ENCODE measurements around the gene UCKL1. TPM values are rescaled to one million over a fixed set of nuclear protein-coding genes. Genes with fewer than 3 reads are reported as not detected.

Gene UCKL1
- total RNA-seq, 1 donor from 2014 or later = 33.4 TPM

GRCh38 chr20:63913768-63914167, 42.4 kb downstream of the UCKL1 start:
- H3K4me1 Mint-ChIP-seq (ENCODE audit: low read depth, unreplicated experiment) = peaks cover 22% of the 10 kb centered on the region
- H3K36me3 ChIP-seq (ENCODE audit: insufficient read depth, low read length) = no peaks in the 10 kb centered on the region
- H4K20me1 ChIP-seq (ENCODE audit: insufficient read depth, low read length) = peaks cover 79% of the 10 kb centered on the region
- no peak for FAIRE-seq
- no peak overlapping the region for H2AFZ ChIP-seq (ENCODE audit: low read depth, low read length)
- peaks cover 7% of the 10 kb centered on the region for H3K4me1 ChIP-seq (ENCODE audit: insufficient read depth, low read length)
- H3K27me3 Mint-ChIP-seq (ENCODE audit: low read depth, unreplicated experiment) = no peaks in the 10 kb centered on the region
- H3K27me3 ChIP-seq (ENCODE audit: insufficient read depth, low read length) = no peaks in the 10 kb centered on the region
- H3K9me3 Mint-ChIP-seq (ENCODE audit: unreplicated experiment) = peaks cover 5% of the 10 kb centered on the region
- DNase-seq (ENCODE audit: low read depth) = no peak
- H3K36me3 Mint-ChIP-seq (ENCODE audit: low read depth, unreplicated experiment) = peaks cover 21% of the 10 kb centered on the region
- H3K27ac ChIP-seq (ENCODE audit: low read depth, low read length) = no peak overlapping the region
- H3K4me3 Mint-ChIP-seq (ENCODE audit: unreplicated experiment) = no peak overlapping the region
- H3K79me2 ChIP-seq (ENCODE audit: insufficient read depth, low read length) = peaks cover 96% of the 10 kb centered on the region
- TF ChIP-seq EZH2 (IDR thresholded peaks at IDR 0.05; ENCODE audit: insufficient read depth, low read length) = no peak
- TF ChIP-seq, protein P1, sequence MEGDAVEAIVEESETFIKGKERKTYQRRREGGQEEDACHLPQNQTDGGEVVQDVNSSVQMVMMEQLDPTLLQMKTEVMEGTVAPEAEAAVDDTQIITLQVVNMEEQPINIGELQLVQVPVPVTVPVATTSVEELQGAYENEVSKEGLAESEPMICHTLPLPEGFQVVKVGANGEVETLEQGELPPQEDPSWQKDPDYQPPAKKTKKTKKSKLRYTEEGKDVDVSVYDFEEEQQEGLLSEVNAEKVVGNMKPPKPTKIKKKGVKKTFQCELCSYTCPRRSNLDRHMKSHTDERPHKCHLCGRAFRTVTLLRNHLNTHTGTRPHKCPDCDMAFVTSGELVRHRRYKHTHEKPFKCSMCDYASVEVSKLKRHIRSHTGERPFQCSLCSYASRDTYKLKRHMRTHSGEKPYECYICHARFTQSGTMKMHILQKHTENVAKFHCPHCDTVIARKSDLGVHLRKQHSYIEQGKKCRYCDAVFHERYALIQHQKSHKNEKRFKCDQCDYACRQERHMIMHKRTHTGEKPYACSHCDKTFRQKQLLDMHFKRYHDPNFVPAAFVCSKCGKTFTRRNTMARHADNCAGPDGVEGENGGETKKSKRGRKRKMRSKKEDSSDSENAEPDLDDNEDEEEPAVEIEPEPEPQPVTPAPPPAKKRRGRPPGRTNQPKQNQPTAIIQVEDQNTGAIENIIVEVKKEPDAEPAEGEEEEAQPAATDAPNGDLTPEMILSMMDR (IDR thresholded peaks at IDR 0.05; ENCODE audit: insufficient read depth, low read depth, low read length) = no peak
- H3K4me2 ChIP-seq (ENCODE audit: low read length) = no peak overlapping the region
- H3K27ac Mint-ChIP-seq (ENCODE audit: unreplicated experiment) = no peak overlapping the region
- H3K9me3 ChIP-seq (ENCODE audit: insufficient read depth, low read depth, low read length) = no peaks in the 10 kb centered on the region
- no peak overlapping the region for H3K9ac ChIP-seq (ENCODE audit: low read length)
- H3K4me3 ChIP-seq (ENCODE audit: insufficient read depth, low read depth, low read length) = no peak overlapping the region

- H3K4me3 Mint-ChIP-seq (ENCODE audit: unreplicated experiment) = peak overlapping the region; percentile 58
- H3K9me3 Mint-ChIP-seq (ENCODE audit: unreplicated experiment) = peaks cover 3% of the 10 kb centered on the region
- peak overlapping the region; percentile 64 for H3K4me2 ChIP-seq (ENCODE audit: low read length)
- no peak for FAIRE-seq
- H3K27ac ChIP-seq (ENCODE audit: low read depth, low read length) = no peak overlapping the region
- H4K20me1 ChIP-seq (ENCODE audit: insufficient read depth, low read length) = peaks cover 92% of the 10 kb centered on the region
- peaks cover 7% of the 10 kb centered on the region for H3K4me1 ChIP-seq (ENCODE audit: insufficient read depth, low read length)
- peaks cover 10% of the 10 kb centered on the region for H3K36me3 Mint-ChIP-seq (ENCODE audit: low read depth, unreplicated experiment)
- H3K27me3 Mint-ChIP-seq (ENCODE audit: low read depth, unreplicated experiment) = no peaks in the 10 kb centered on the region
- H3K4me1 Mint-ChIP-seq (ENCODE audit: low read depth, unreplicated experiment) = peaks cover 20% of the 10 kb centered on the region
- no peaks in the 10 kb centered on the region for H3K9me3 ChIP-seq (ENCODE audit: insufficient read depth, low read depth, low read length)
- no peak overlapping the region for H2AFZ ChIP-seq (ENCODE audit: low read depth, low read length)
- H3K36me3 ChIP-seq (ENCODE audit: insufficient read depth, low read length) = no peaks in the 10 kb centered on the region
- no peak overlapping the region for H3K4me3 ChIP-seq (ENCODE audit: insufficient read depth, low read depth, low read length)
- peak overlapping the region; percentile 11 for H3K9ac ChIP-seq (ENCODE audit: low read length)
- no peaks in the 10 kb centered on the region for H3K27me3 ChIP-seq (ENCODE audit: insufficient read depth, low read length)
- no peak for TF ChIP-seq EZH2 (IDR thresholded peaks at IDR 0.05; ENCODE audit: insufficient read depth, low read length)
- TF ChIP-seq, protein P1 (IDR thresholded peaks at IDR 0.05; ENCODE audit: insufficient read depth, low read depth, low read length) = no peak
- H3K79me2 ChIP-seq (ENCODE audit: insufficient read depth, low read length) = peaks cover 96% of the 10 kb centered on the region
- no peak overlapping the region for H3K27ac Mint-ChIP-seq (ENCODE audit: unreplicated experiment)
- peak; percentile 44 for DNase-seq (ENCODE audit: low read depth)
Measured at GRCh38 chr20:63911176-63911575, 45.0 kb downstream of the UCKL1 start.

- no peaks in the 10 kb centered on the region for H3K9me3 Mint-ChIP-seq (ENCODE audit: unreplicated experiment)
- DNase-seq (ENCODE audit: low read depth) (no peak), FAIRE-seq (no peak)
- no peak overlapping the region for H3K27ac Mint-ChIP-seq (ENCODE audit: unreplicated experiment)
- no peaks in the 10 kb centered on the region for H3K36me3 Mint-ChIP-seq (ENCODE audit: low read depth, unreplicated experiment)
- H3K27me3 Mint-ChIP-seq (ENCODE audit: low read depth, unreplicated experiment) = no peaks in the 10 kb centered on the region
- peaks cover 94% of the 10 kb centered on the region for H4K20me1 ChIP-seq (ENCODE audit: insufficient read depth, low read length)
- no peaks in the 10 kb centered on the region for H3K9me3 ChIP-seq (ENCODE audit: insufficient read depth, low read depth, low read length)
- no peak overlapping the region for H3K4me3 Mint-ChIP-seq (ENCODE audit: unreplicated experiment)
- no peaks in the 10 kb centered on the region for H3K36me3 ChIP-seq (ENCODE audit: insufficient read depth, low read length)
- peaks cover 11% of the 10 kb centered on the region for H3K4me1 ChIP-seq (ENCODE audit: insufficient read depth, low read length)
- H3K4me3 ChIP-seq (ENCODE audit: insufficient read depth, low read depth, low read length) = no peak overlapping the region
- TF ChIP-seq, protein P1 (IDR thresholded peaks at IDR 0.05; ENCODE audit: insufficient read depth, low read depth, low read length) = no peak
- TF ChIP-seq EZH2 (IDR thresholded peaks at IDR 0.05; ENCODE audit: insufficient read depth, low read length) = no peak
- H3K9ac ChIP-seq (ENCODE audit: low read length) = no peak overlapping the region
- H3K27me3 ChIP-seq (ENCODE audit: insufficient read depth, low read length) = no peaks in the 10 kb centered on the region
- no peak overlapping the region for H2AFZ ChIP-seq (ENCODE audit: low read depth, low read length)
- H3K4me1 Mint-ChIP-seq (ENCODE audit: low read depth, unreplicated experiment) = peaks cover 27% of the 10 kb centered on the region
- H3K4me2 ChIP-seq (ENCODE audit: low read length) = no peak overlapping the region
- H3K27ac ChIP-seq (ENCODE audit: low read depth, low read length) = no peak overlapping the region
- H3K79me2 ChIP-seq (ENCODE audit: insufficient read depth, low read length) = peaks cover 98% of the 10 kb centered on the region
Measured at GRCh38 chr20:63908008-63908682, 48.1 kb downstream of the UCKL1 start.

All from astrocyte (in vitro differentiated cells and primary cell).